Measurements from ENCODE around the gene FMO4. TPM values are rescaled to one million over a fixed set of nuclear protein-coding genes. Genes with fewer than 3 reads are reported as not detected.
A peak's percentile ranks its signal among the peaks of the same experiment; 100 is the strongest.

FMO4 gene
- total and polyA plus RNA-seq, 2 of the 13 experiments (the other 11 are each of a cell fraction or from before 2014, with no cell fraction given): 0.07 to 0.29 TPM

GRCh38 chr1:171351961-171352360, 38.0 kb downstream of the FMO4 start:
- H2AFZ ChIP-seq (ENCODE audit: low read length): no peak overlapping the region
- ATAC-seq: no peak
- H3K4me3 ChIP-seq (replicated peaks in 1 of 3; ENCODE audit: insufficient read depth in 1 of 3, low read depth in 2 of 3, low read length in 3 of 3): no peak overlapping the region
- no peak for DNase-seq (ENCODE audit: low spot score)
- ChIA-PET CTCF (ENCODE audit: low intra/inter-chr PET ratio, low total read pairs) (no interaction called here), POLR2A (no interaction called here)
- 40% methylated on average over 3 of the region's 3 CpGs for WGBS (ENCODE audit: low lambda C conversion rate)
- no peak overlapping the region for H3K4me2 ChIP-seq (ENCODE audit: low read depth, low read length)
- intact Hi-C loops (cut with micrococcal nuclease; ENCODE audit: unreplicated experiment): no loop called here
- H3K27me3 ChIP-seq (ENCODE audit: control insufficient read depth in 1 of 2, insufficient read depth in 2 of 2, low read length in 2 of 2): no peaks in the 10 kb centered on the region
- H3K27ac ChIP-seq (ENCODE audit: extremely low read length, insufficient read depth, low read length): no peak overlapping the region
- no peaks in the 10 kb centered on the region for H4K20me1 ChIP-seq (ENCODE audit: insufficient read depth, low read length)
- BruUV-seq (replicated peaks): no TSS peak
- in situ Hi-C loops (cut with HindIII; ENCODE audit: extremely low pct_ligation_motif_present, low pct_unique_long_range_greater_than_20kb): no loop called here
- no peaks in the 10 kb centered on the region for H3K36me3 ChIP-seq (replicated peaks in 1 of 2; ENCODE audit: control insufficient read depth in 1 of 2, insufficient read depth in 2 of 2, low read length in 2 of 2)
- H3K9ac ChIP-seq (ENCODE audit: insufficient read depth, low read depth, low read length): no peak overlapping the region
- H3K9me3 ChIP-seq (ENCODE audit: low read length): peaks cover 2% of the 10 kb centered on the region; the same call in 1 of the 2 replicates
- H3K79me2 ChIP-seq (ENCODE audit: insufficient read depth, low read length): no peaks in the 10 kb centered on the region
- no peak for FAIRE-seq
- TF ChIP-seq ZNF552 (CRISPR knock-in tag; IDR thresholded peaks at IDR 0.05; ENCODE audit: borderline replicate concordance) (no peak), ZNF629 (CRISPR knock-in tag; conservative IDR thresholded peaks at IDR 0.05) (no peak), FOSL2 (CRISPR knock-in tag; IDR thresholded peaks at IDR 0.05) (0 out of 2 replicates have a peak, but pooled peaks have one; percentile 16)
- no peaks in the 10 kb centered on the region for H3K4me1 ChIP-seq (ENCODE audit: insufficient read depth, low read length)

GRCh38 chr1:171352554-171352953, 38.6 kb downstream of the FMO4 start:
- H3K27me3 ChIP-seq (ENCODE audit: control insufficient read depth in 1 of 2, insufficient read depth in 2 of 2, low read length in 2 of 2): no peaks in the 10 kb centered on the region
- no peaks in the 10 kb centered on the region for H3K36me3 ChIP-seq (replicated peaks in 1 of 2; ENCODE audit: control insufficient read depth in 1 of 2, insufficient read depth in 2 of 2, low read length in 2 of 2)
- no peak overlapping the region for H3K4me3 ChIP-seq (replicated peaks in 1 of 3; ENCODE audit: insufficient read depth in 1 of 3, low read depth in 2 of 3, low read length in 3 of 3)
- DNase-seq (ENCODE audit: low spot score) (no peak), FAIRE-seq (no peak), ATAC-seq (no peak)
- no peak overlapping the region for H3K27ac ChIP-seq (ENCODE audit: extremely low read length, insufficient read depth, low read length)
- H3K4me2 ChIP-seq (ENCODE audit: low read depth, low read length): no peak overlapping the region
- CTCF ChIA-PET (ENCODE audit: low intra/inter-chr PET ratio, low total read pairs): no interaction called here
- no peaks in the 10 kb centered on the region for H3K9me3 ChIP-seq (ENCODE audit: low read length)
- H3K4me1 ChIP-seq (ENCODE audit: insufficient read depth, low read length): no peaks in the 10 kb centered on the region
- H3K79me2 ChIP-seq (ENCODE audit: insufficient read depth, low read length): no peaks in the 10 kb centered on the region
- no peak overlapping the region for H3K9ac ChIP-seq (ENCODE audit: insufficient read depth, low read depth, low read length)
- no TSS peak for BruUV-seq (replicated peaks)
- in situ Hi-C loops (cut with HindIII; ENCODE audit: extremely low pct_ligation_motif_present, low pct_unique_long_range_greater_than_20kb): no loop called here
- WGBS (ENCODE audit: low lambda C conversion rate): 17% methylated on average over 2 of the region's 2 CpGs
- no peaks in the 10 kb centered on the region for H4K20me1 ChIP-seq (ENCODE audit: insufficient read depth, low read length)
- no peak overlapping the region for H2AFZ ChIP-seq (ENCODE audit: low read length)
- intact Hi-C loops (cut with micrococcal nuclease; ENCODE audit: unreplicated experiment): no loop called here
- POLR2A ChIA-PET: no interaction called here
- TF ChIP-seq RNF2 (conservative IDR thresholded peaks at IDR 0.05; ENCODE audit: low read depth) (no peak), REST (IDR thresholded peaks at IDR 0.05; ENCODE audit: borderline replicate concordance in 1 of 2, low read depth in 1 of 2, low read length in 2 of 2) (no peak), AGO2 (optimal IDR thresholded peaks at IDR 0.05; ENCODE audit: low read depth, low read length) (no peak), RELA (CRISPR knock-in tag; IDR thresholded peaks at IDR 0.05) (no peak), ZNF512 (CRISPR knock-in tag; IDR thresholded peaks at IDR 0.05) (no peak), ZMYM4 (CRISPR knock-in tag; IDR thresholded peaks at IDR 0.05) (no peak), YY1 (IDR thresholded peaks at IDR 0.05; ENCODE audit: insufficient read depth, insufficient replicate concordance, low read depth, low read length) (no peak), MIER3 (CRISPR knock-in tag; IDR thresholded peaks at IDR 0.05; ENCODE audit: borderline replicate concordance) (no peak), SUZ12 (IDR thresholded peaks at IDR 0.05; ENCODE audit: low read depth, low read length) (no peak), SOX13 (IDR thresholded peaks at IDR 0.05) (no peak), SOX13 (CRISPR knock-in tag; conservative IDR thresholded peaks at IDR 0.05 in 1 of 2, IDR thresholded peaks at IDR 0.05 in 1 of 2) (no peak)

All from HepG2 (cell line).